Measurements from ENCODE around the gene ZNF385B.

- TF ChIP-seq USF1 (IDR thresholded peaks at IDR 0.05; ENCODE audit: borderline replicate concordance, low read depth) (no peak), TEAD4 (IDR thresholded peaks at IDR 0.05; ENCODE audit: borderline replicate concordance, insufficient read depth) (no peak), EZH2phosphoT487 (IDR thresholded peaks at IDR 0.05; ENCODE audit: borderline replicate concordance, low read depth) (no peak), CTCF (IDR thresholded peaks at IDR 0.05) (no peak), JUND (IDR thresholded peaks at IDR 0.05) (no peak), POLR2AphosphoS5 (IDR thresholded peaks at IDR 0.05; ENCODE audit: low read depth, low read length) (no peak), SIN3A (IDR thresholded peaks at IDR 0.05; ENCODE audit: borderline replicate concordance, low read depth, low read length) (no peak), EP300 (IDR thresholded peaks at IDR 0.05; ENCODE audit: borderline replicate concordance in 1 of 2, low read depth in 1 of 2, low read length in 1 of 2) (no peak)
Measured at GRCh38 chr2:179434357-179434756, 427.1 kb downstream of the ZNF385B start.
